Aorta (tissue), 5 donors: Measurements from ENCODE around the gene EPN3. TPM values are rescaled to one million over a fixed set of nuclear protein-coding genes. Genes with fewer than 3 reads are reported as not detected.

Experiments used
- ATAC-seq: fragments of 200-7000 bp; cut with Tn5 transposase; one replicate; pipeline ENCODE4 v1.9.1; 2022; ENCODE audit warnings: moderate library complexity; ENCODE audit not compliant: low FRiP score
- DNase-seq, 2 donors: peaks; one replicate each; pipeline ENCODE4 v3.0.0-alpha.2; 2020
- H3K27ac ChIP-seq, 2 donors: one replicate each; pipeline ENCODE4 v1.5.1; 2013; ENCODE audit warnings: low read length in 2 of 2, mild to moderate bottlenecking in 2 of 2, moderate library complexity in 2 of 2, control low read depth in 1 of 2, inconsistent platforms in 1 of 2, low read depth in 1 of 2
- H3K27me3 ChIP-seq, 2 donors: one replicate each; pipeline ENCODE4 v1.6.1; 2013; ENCODE audit warnings: control low read depth in 1 of 2, low read length in 1 of 2, mild to moderate bottlenecking in 1 of 2, moderate library complexity in 1 of 2; ENCODE audit not compliant: insufficient read depth in 2 of 2, control insufficient read depth in 1 of 2
- H3K36me3 ChIP-seq, 2 donors: one replicate each; pipeline ENCODE4 v1.6.1; 2013; ENCODE audit warnings: control low read depth in 1 of 2, low read length in 1 of 2, mild to moderate bottlenecking in 1 of 2; ENCODE audit not compliant: insufficient read depth in 2 of 2, control insufficient read depth in 1 of 2
- H3K4me1 ChIP-seq, 2 donors: one replicate each; pipeline ENCODE4 v1.6.1; 2013; ENCODE audit warnings: low read length in 2 of 2, control low read depth in 1 of 2, mild to moderate bottlenecking in 1 of 2, moderate library complexity in 1 of 2; ENCODE audit not compliant: insufficient read depth in 2 of 2, control insufficient read depth in 1 of 2
- H3K4me3 ChIP-seq, 2 donors: one replicate each; pipeline ENCODE4 v1.5.1; 2013; ENCODE audit warnings: low read length in 2 of 2, control low read depth in 1 of 2, mild to moderate bottlenecking in 1 of 2
- H3K9me3 ChIP-seq: one replicate; pipeline ENCODE4 v1.6.1; 2013; ENCODE audit warnings: mild to moderate bottlenecking, low read length; ENCODE audit not compliant: control insufficient read depth
- WGBS, 2 donors: extraction: QIAGEN DNeasy Blood & Tissue Kit; methylation state at CpG; one replicate each; pipeline ENCODE4 v1.1.7; 2013; 5-methylcytosine and 5-hydroxymethylcytosine counted together
- intact Hi-C, 2 donors: fragments of 100-400 bp; cut with DNase I; formaldehyde crosslinking; loops; one replicate each; pipeline versions ENCODE4 v1.14.2 to v1.15.0; 2022
- polyA plus RNA-seq, 2 donors: library from polyadenylated mRNA; stranded (reverse); fragments of 200-250 nt; gene quantifications; one replicate each; pipeline ENCODE4 v1.2.3, GENCODE V29; 2013
- total RNA-seq, 2 donors: library from RNA; stranded (reverse); fragmentation: NEBNext Ultra II Directional; extraction: Animal tissue kit (Norgen Biotek cat#: 25700); gene quantifications; one replicate each; pipeline ENCODE4 v1.2.1, GENCODE V29; 2021
- donor health status: healthy with polysubstance abuse.
- donor health status: Bipolar disorder and iron deficiency.
- donor health status: DM: no; HTN: no; CAD: no.
- donor health status: DM: no; HTN: no; CAD: no.
- donor health status: DM: yes; HTN: yes; CAD: no.

The EPN3 gene
- total and polyA plus RNA-seq, 4 donors, result 1.5 to 1.9 TPM; not detected in 2

- DNase-seq (no peak), ATAC-seq (no peak)
- no peaks in the 10 kb centered on the region for H3K27me3 ChIP-seq
- intact Hi-C loops, result no loop called here
- H3K4me3 ChIP-seq, result no peak overlapping the region
- H3K9me3 ChIP-seq, result no peaks in the 10 kb centered on the region
- no peaks in the 10 kb centered on the region for H3K36me3 ChIP-seq
- H3K27ac ChIP-seq, result no peak overlapping the region
- whole genome bisulfite sequencing, 2 donors, result 80 to 83% methylated on average over 8 of the region's 8 CpGs
- no peaks in the 10 kb centered on the region for H3K4me1 ChIP-seq
Observed at GRCh38 chr17:50517504-50518383, 14.8 kb upstream of the EPN3 start.

- H3K27ac ChIP-seq, result no peak overlapping the region
- H3K9me3 ChIP-seq, result no peaks in the 10 kb centered on the region
- no peak for DNase-seq
Observed at GRCh38 chr17:50518384-50519023, 14.0 kb upstream of the EPN3 start.

DNA sequence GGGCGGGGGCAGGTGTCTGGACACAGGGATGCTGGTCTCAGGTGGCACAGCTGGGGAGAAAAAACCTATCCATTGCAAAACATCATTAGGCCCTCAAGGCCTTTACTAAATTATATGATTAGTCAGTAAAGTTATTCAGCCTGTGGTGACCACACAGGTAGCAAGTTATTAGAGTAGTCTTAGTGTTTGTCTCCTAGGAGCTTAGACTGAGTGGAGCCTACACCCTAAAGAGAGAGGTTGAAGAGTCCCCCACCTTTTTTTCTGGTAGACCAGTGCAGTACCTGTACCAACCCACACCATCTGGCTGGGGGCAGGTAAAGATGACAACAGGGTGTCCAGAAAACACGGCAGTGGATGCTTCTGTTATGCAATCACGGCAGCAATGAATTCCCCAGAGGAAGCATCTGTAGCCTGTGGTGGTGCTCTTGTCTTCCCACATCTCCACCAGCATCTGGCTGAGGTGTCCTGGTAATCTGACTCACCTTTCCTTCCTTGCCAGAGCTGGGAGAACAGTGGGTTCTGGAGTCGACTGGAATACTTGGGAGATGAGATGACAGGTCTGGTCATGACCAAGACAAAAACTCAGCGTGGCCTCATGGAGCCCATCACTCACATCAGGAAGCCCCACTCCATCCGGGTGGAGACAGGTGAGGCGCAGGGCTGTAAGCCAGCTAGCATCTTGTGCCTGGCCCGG, 13.2 kb upstream of the EPN3 start:
- intact Hi-C loops, result no loop called here
- Histone ChIP-seq H3K4me1 (no peaks in the 10 kb centered on the region), H3K4me3 (no peak overlapping the region), H3K27ac (no peak overlapping the region), H3K9me3 (no peaks in the 10 kb centered on the region), H3K36me3 (no peaks in the 10 kb centered on the region), H3K27me3 (no peaks in the 10 kb centered on the region)
- ATAC-seq (no peak), DNase-seq (no peak)
- WGBS, 2 donors, result 91 to 92% methylated on average over 8 of the region's 8 CpGs

More at GRCh38 chr17:50518384-50519023, 14.0 kb upstream of the EPN3 start:
- ATAC-seq, result no peak
- no peaks in the 10 kb centered on the region for H3K27me3 ChIP-seq
- H3K4me1 ChIP-seq, result no peaks in the 10 kb centered on the region
- WGBS, 2 donors, result 85 to 89% methylated on average over 13 of the region's 13 CpGs
- no peaks in the 10 kb centered on the region for H3K36me3 ChIP-seq
- intact Hi-C loops, result no loop called here
- H3K4me3 ChIP-seq, result no peak overlapping the region

DNA sequence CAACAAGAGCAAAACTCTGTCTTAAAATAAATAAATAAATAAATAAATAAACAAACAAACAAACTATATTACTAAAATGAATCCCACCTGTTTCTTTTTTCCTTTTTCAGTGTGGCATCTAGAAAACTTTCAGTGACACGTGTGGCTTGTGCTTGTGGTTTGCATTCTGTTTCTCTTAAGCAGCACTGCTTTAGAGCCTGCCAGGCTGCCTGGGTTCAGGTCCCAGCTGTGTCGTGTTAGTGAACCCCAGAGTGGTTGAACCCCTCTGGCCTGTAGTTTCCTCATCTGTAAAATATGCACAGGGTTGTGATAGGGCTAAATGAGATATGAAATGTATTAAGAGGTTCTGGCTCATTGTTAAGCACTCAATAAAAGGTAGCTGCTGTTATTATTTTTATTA, 12.1 kb upstream of the EPN3 start:
- Histone ChIP-seq H3K4me1 (no peaks in the 10 kb centered on the region), H3K4me3 (no peak overlapping the region), H3K27me3 (no peaks in the 10 kb centered on the region), H3K9me3 (no peaks in the 10 kb centered on the region), H3K27ac (no peak overlapping the region), H3K36me3 (no peaks in the 10 kb centered on the region)
- intact Hi-C loops, result no loop called here
- WGBS, 2 donors, result 88 to 90% methylated on average over 2 of the region's 2 CpGs
- no peak for ATAC-seq
- no peak for DNase-seq

- Histone ChIP-seq H3K36me3 (no peaks in the 10 kb centered on the region), H3K27ac (no peak overlapping the region), H3K4me3 (no peak overlapping the region), H3K9me3 (no peaks in the 10 kb centered on the region), H3K27me3 (no peaks in the 10 kb centered on the region), H3K4me1 (no peaks in the 10 kb centered on the region)
- WGBS, 2 donors, result 76 to 86% methylated on average over 2 of the region's 2 CpGs
- intact Hi-C loops, result no loop called here
- no peak for ATAC-seq
- DNase-seq, result no peak
Observed at GRCh38 chr17:50521514-50521913, 11.0 kb upstream of the EPN3 start.

DNA sequence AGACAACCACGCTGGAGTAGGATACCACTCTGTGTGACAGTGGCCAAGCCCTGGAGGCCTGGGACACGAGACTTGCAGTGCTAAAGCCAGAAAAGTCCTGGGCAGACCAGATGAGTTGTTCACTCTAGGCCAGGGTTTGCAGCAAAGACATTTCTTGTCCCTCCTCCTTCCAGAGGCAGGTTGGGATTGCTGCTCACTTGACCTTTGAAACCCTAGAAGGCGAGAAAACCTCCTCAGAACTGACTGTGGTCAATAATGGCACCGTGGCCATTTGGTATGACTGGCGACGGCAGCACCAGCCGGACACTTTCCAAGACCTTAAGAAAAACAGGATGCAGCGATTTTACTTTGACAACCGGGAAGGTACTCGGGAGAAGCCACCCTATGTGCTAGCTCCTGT, 9.8 kb upstream of the EPN3 start:
- Histone ChIP-seq H3K4me3 (no peak overlapping the region), H3K9me3 (no peaks in the 10 kb centered on the region), H3K27me3 (no peaks in the 10 kb centered on the region), H3K36me3 (no peaks in the 10 kb centered on the region), H3K27ac (no peak overlapping the region), H3K4me1 (no peaks in the 10 kb centered on the region)
- WGBS, 2 donors, result 92 to 93% methylated on average over 10 of the region's 10 CpGs
- intact Hi-C loops, result no loop called here
- no peak for DNase-seq
- ATAC-seq, result no peak

DNA sequence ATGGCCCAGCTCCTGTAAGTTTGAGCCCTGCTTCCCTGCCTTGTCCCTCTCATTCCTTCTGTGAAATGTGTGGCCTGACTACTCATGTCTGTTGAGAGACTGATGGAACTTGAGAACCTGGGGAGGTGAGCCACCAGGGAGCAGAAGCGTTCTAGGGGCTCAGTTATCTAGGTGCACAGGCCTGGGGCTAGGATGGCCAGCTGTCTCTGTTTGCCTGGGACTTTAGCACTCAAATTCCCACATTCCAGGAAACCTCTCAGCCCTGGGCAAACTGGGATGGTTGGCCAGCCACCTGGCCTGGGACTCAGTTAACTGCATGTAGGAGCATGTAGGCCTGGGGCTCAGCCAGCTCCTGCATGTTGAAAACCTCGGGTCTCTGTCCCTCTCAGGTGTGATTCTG, 9.3 kb upstream of the EPN3 start:
- H3K4me1 ChIP-seq, result no peaks in the 10 kb centered on the region
- 89 to 90% methylated on average over 2 of the region's 2 CpGs for WGBS, 2 donors
- H3K27me3 ChIP-seq, result no peaks in the 10 kb centered on the region
- intact Hi-C loops, result no loop called here
- no peaks in the 10 kb centered on the region for H3K9me3 ChIP-seq
- H3K36me3 ChIP-seq, result no peaks in the 10 kb centered on the region
- H3K27ac ChIP-seq, result no peak overlapping the region
- ATAC-seq, result no peak
- no peak overlapping the region for H3K4me3 ChIP-seq
- DNase-seq, result no peak

DNA sequence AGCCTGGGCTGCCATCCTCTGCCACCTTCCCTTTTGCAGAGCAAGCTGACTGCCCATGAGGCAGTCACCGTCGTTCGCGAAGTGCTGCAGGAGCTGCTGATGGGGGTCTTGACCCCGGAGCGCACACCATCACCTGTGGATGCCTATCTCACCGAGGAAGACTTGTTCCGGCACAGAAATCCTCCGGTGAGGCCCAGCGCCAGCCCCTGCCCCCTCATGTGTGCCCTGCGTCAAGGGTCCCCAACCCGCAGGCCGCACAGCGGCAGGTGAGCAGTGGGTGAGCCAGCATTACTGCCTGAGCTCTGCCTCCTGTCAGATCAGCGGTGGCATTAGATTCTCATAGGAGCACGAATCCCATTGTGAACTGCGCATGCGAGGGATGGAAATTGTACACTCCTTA, 7.7 kb upstream of the EPN3 start:
- intact Hi-C loops, result no loop called here
- no peak for DNase-seq
- Histone ChIP-seq H3K4me3 (no peak overlapping the region), H3K27ac (no peak overlapping the region), H3K36me3 (no peaks in the 10 kb centered on the region), H3K4me1 (no peaks in the 10 kb centered on the region), H3K27me3 (no peaks in the 10 kb centered on the region), H3K9me3 (no peaks in the 10 kb centered on the region)
- no peak for ATAC-seq
- 93% methylated on average over 18 of the region's 18 CpGs for WGBS, 2 donors
